NCI-H2029 (cell line): Measurements from ENCODE around the gene HPRT1.
A peak's percentile ranks its signal among the peaks of the same experiment; 100 is the strongest.

Experiments
- DNase-seq: peaks from one replicate; lab custom pipeline; 2025; lab: John Stamatoyannopoulos, UW

The HPRT1 gene

GRCh38 chrX:134478374-134478773 is 18.4 kb downstream of the HPRT1 start:
- DNase-seq, result no peak

- DNase-seq, result no peak
Observed at GRCh38 chrX:134480061-134480460, 20.1 kb downstream of the HPRT1 start.

DNA sequence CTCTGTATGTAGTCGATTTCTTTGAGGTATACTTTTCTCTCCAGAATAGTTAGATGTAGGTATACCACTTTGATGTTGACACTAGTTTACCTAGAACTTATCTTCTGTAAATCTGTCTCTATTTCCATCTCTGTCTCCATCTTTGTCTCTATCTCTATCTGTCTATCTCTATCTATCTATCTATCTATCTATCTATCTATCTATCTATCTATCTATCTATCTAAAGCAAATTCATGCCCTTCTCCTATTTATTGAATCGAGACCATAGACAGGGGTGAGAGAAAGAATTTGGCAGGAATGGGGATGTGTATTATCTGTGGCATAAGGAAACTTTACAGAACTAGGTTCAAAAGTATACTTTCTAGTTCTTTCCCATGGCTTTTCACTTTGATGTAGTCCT is 21.4 kb downstream of the HPRT1 start:
- DNase-seq, result no peak

GRCh38 chrX:134482371-134482770 is 22.4 kb downstream of the HPRT1 start:
- no peak for DNase-seq

GRCh38 chrX:134484039-134484438 is 24.1 kb downstream of the HPRT1 start:
- peak; percentile 15 for DNase-seq

GRCh38 chrX:134501941-134502340 is 42.0 kb downstream of the HPRT1 start:
- DNase-seq, result no peak

- DNase-seq, result no peak
Observed at GRCh38 chrX:134502686-134503085, 42.7 kb downstream of the HPRT1 start.

GRCh38 chrX:134512566-134512965 is 52.6 kb downstream of the HPRT1 start:
- DNase-seq, result no peak

- no peak for DNase-seq
Observed at GRCh38 chrX:134513091-134513490, 53.1 kb downstream of the HPRT1 start.

DNA sequence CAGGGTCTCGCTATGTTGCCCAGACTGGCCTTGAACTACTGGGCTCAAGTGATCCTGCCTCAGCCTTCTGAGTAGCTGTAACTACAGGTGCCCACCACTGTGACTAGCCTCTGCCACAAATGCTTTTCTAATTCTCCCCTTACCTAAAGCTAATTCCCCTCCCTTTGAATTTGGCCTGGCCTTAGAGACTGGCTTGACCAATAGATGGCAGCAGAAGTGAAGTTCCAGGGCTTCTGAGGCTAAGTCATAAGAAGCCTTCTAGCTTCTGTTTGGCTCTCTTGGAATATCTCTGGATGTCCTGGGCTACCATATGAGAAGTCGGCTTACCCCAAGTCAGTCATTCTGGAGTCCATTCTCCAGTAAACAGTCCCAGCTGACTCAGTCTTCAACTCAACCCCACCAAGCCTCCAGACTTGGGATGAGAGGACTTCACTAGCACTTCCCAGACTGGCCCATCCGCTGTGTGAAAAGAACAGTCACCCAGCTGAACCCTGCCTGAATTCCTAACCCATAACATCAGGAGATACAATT is 61.0 kb downstream of the HPRT1 start:
- peak; percentile 16 for DNase-seq

- DNase-seq, result no peak
Observed at GRCh38 chrX:134524181-134524580, 64.2 kb downstream of the HPRT1 start.

DNA sequence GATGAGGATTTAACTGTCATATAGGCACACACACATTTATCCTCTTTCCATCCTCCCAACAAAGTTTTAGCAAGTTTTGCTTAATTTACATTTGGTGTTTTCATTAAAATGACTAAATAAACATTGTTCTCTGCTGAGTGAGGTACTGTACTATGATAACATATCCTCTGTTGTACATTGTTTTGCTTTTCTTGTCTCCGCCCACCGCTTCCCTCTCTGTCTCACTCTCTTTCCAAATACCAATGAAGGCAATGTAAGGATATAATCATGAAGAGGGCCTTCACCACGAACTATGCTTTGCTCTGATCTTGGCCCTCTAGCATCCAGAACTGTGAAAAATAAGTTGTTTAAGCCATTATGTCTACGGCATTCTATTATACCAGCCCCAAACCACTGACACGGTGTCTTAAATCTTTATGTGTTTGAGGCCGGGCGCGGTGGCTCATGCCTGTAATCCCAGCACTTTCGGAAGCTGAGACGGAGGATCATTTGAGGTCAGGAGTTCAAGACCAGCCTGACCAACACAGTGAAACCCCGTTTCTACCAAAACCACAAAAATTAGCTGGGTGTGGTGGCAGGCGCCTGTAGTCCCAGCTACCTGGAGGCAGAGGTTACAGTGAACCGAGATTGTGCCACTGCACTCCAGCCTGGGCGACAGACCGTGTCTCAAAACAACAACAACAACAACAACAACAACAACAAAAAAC is 65.3 kb downstream of the HPRT1 start:
- DNase-seq, result no peak

GRCh38 chrX:134526399-134526798 is 66.4 kb downstream of the HPRT1 start:
- DNase-seq, result no peak

DNA sequence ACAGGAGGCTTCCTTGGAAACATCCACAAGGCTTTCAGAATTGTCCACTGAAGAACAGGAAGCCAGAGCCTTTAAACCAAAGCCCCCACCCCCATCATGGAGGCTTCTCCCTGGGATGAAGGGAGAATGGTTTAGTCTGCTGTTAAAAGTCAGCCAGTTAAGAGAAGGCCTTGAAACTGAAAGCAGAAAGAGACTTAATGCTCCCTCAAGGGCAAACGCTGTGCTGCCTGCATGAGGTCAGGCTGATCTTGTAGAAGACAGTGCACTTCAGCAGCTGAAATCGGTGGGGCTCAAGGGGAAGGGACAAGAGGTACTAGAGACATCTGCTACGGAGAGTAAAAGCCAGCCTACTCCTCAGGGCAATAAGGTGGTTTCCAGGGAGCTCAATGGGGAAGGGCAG is 69.0 kb downstream of the HPRT1 start:
- DNase-seq, result no peak

- DNase-seq, result no peak
Observed at GRCh38 chrX:134529481-134529880, 69.5 kb downstream of the HPRT1 start.

DNA sequence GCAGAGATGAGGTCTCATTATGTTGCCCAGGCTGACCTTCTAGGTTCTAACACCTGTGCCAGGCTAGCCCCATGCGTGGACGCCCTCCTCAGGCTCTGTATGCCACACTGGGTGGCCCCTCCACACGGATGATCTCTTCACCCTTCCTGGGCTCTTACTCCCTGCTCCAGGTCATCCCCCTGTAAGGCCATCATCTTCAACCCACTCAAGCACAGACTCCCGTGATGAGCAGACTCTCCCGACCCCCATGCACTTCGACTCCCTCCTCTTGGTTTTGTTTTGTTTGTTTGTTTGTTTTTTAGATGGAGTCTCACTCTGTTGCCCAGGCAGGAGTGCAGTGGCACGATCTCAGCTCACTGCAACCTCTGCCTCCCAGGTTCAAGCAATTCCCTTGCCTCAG is 70.9 kb downstream of the HPRT1 start:
- no peak for DNase-seq

GRCh38 chrX:134533352-134533751 is 73.4 kb downstream of the HPRT1 start:
- no peak for DNase-seq

- DNase-seq, result no peak
Observed at GRCh38 chrX:134533952-134534351, 74.0 kb downstream of the HPRT1 start.

GRCh38 chrX:134537179-134537955 is 77.4 kb downstream of the HPRT1 start:
- DNase-seq, result no peak

- DNase-seq, result no peak
Observed at GRCh38 chrX:134538316-134538715, 78.4 kb downstream of the HPRT1 start.

DNA sequence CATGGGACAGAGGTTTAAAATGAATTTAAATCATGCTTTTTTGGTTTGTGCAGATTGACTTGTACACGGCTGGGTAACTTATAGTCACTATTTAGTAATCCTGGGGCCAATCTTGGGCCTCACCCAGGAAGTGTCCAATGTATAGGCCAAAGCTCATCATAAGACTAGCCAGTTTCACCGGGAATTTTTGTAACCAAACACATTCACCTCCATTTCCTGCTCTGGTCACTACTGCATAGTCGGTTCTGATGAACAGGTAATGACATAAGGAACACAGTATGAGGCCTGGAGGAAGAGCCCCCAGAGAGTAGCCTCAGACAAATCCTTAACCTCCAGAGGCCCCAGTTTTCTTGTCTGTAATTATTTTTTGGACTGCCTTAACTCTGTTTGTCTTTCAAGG is 81.9 kb downstream of the HPRT1 start:
- DNase-seq, result no peak

- peak; percentile 10 for DNase-seq
Observed at GRCh38 chrX:134542485-134542884, 82.5 kb downstream of the HPRT1 start.

- DNase-seq, result no peak
Observed at GRCh38 chrX:134543288-134543687, 83.3 kb downstream of the HPRT1 start.
